OCI-LY7 (cell line): ENCODE data around the gene SRRM4.

Source experiments
- CTCF ChIP-seq: fragments of 200-600 bp; sonication (generic); conservative IDR thresholded peaks from 2 replicates; pipeline ENCODE4 v1.5.1; 2014; ENCODE audit warnings: mild to moderate bottlenecking, antibody characterized with exemption, low read length, moderate library complexity, mixed read lengths
- EZH2phosphoT487 ChIP-seq: fragments of 200-600 bp; sonication (generic); IDR thresholded peaks from 2 replicates; pipeline ENCODE4 v1.6.1; 2018; ENCODE audit warnings: low read depth, borderline replicate concordance, mild to moderate bottlenecking, mixed run types, antibody characterized with exemption, low read length, moderate library complexity, mixed read lengths

GRCh38 chr12:119195256-119195655 lies 213.9 kb downstream of the SRRM4 start:
- TF ChIP-seq CTCF (no peak), EZH2phosphoT487 (no peak)
